GM12873 (cell line): Measurements from ENCODE around the gene GRM8.

Source experiments
- CTCF ChIP-seq: IDR thresholded peaks from 2 replicates; pipeline ENCODE4 v1.5.1; 2012; ENCODE audit warnings: low read depth, mild to moderate bottlenecking, moderate library complexity, low read length, control low read depth; ENCODE audit not compliant: insufficient read depth; ENCODE audit errors: missing control alignments

Gene GRM8

DNA sequence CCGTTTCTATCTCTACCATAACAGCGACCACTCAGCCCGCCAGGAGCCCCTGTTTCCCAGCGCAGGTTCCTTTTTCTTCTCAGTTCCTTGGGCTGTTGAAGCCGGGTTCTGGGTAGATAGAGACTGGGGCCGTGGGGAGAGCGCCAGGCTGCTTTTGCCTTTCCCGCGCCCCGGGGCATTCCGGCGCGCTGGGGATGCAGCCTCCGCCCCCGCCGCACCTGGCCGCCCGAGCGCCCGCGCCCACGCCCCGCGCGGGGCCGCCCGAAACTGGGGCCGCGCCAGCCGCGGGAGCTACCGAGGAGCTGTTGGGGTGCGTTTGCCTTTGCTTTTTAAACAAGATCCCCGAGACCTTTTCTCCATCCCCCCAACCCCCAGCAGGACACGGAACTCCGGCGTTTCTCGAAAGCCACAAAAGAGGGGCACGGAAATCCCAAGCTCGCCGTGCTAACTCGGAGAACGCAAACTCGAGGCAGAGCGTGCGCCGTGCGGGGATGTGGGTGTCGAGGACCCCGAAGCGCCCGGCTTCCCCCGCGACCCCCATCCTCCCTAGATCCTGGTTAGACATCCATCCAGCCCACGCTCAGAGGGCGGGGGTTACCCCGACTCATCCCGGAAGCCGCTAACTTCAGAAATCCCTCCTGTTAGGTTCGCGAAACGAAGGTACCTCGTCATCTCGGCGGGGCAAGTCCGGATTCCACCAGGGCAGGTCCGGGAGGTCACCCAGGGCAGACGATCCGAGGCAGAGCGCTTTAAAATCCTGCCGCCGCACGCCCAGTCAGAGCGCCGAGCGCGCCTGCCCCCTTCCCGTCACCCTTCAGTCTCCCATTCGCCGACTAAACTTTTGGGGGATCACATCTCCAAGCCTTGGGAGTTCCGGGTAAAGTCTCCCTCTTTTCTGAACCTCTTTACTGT lies 1.0 kb downstream of the GRM8 start:
- no peak for TF ChIP-seq CTCF

DNA sequence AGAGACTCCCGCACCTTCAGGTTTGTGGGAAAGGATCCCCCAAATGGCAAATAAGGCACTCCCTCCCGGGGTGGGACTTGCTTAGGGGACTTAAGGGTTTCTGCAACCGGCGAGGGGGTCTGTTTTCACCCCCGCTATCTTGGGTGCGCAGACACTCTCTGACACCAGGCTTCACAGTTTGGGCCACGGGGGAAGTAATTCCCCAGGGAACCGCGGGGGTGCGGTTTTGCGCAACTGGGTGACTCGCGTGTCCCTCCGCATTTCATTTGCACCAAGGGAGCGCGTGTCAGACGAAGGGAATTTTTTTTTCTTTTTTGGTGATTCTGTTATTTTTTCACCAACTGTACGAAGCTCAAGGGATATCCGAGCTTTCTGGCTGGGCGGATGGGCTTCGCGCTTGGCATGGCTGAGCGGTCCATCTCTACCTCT lies 1.7 kb downstream of the GRM8 start:
- peak; percentile 1 for TF ChIP-seq CTCF

DNA sequence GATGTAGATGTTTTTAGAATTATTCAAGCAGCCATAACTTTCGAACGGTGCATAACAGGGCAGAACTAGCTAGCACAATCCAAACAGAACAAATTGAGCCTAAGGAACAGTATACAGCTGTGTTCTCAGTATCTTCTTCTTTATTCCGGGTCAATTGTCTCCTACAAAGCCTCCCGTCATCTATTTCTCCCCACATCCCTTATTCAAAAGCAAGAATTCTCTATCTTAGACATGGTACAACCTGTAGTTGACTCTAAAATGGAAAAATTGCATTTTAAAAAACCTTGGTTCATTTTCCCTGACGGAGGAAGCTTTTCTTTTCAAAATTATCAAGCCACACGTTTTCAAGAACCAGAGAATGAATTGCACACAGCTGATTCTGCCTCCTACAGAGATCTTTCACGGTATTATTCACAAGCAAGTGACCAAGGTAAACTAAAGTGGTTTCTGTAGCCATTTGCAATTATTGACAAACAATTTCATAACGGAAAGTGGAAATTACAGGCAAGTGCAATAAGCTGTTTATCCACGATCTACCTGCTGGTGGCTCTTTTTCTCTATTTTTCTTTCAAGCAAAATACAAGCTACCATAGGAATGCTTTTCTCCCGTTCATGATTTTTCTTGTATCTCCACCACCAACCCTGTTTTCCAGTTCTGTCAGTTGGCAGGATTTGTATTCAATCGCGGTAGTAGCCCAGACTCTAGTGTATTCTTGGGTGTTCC lies 2.3 kb downstream of the GRM8 start:
- TF ChIP-seq CTCF: no peak

DNA sequence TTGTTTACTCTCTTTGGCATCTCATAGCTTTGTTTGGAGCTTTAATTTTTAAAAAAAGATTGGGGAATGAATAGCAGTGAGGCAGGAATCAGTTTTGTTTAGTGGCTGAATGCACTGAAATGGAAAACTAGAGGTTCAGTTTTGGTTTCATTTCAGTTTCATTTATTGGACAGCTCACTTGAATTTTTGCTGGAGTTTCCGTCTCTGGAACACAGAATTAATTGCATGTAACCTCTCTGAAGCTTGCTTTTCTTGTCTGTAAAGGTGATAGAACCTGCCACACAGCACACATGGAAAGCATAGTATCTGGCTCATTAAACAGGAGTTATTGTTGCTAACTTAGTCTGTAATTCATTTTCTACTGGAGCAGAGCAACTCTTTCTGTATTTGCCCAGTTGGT lies 7.1 kb downstream of the GRM8 start:
- no peak for TF ChIP-seq CTCF

DNA sequence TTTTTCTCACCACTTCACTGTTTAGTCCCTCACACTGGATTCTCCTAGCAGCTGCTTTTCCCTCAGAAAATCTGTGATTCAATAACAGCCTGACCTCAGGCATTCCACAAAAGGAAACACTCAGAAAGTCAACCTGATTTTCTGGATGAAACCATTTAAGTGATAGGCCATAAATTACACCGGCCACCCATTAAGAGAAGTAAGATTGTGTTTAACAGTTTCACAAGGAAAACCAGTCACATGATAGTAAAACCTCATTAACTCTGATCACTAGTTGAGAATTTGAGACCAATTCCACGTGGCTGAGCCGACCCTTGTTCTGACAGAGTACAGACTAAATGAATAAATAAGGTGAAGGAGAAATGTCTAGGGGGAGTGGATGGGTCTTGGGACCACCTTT lies 7.7 kb downstream of the GRM8 start:
- TF ChIP-seq CTCF: no peak

DNA sequence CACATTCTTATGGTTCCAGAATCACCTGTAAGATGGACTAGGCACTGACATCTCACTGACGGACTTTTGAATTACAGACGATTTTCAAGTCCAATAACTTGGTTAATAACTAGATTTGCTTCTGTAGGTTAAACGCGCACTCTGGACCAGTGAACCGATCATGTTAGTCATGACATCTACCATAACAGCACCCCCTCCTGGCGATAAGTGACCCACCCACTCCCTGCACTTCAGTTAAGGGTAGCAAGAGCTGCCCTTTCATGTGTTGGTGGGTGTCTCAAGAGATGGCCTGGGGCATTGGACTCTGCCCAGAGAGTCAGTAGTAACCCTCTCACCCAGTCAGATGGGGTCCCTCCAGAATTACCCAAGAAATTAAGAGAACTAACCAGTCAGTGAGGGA lies 12.9 kb downstream of the GRM8 start:
- peak; percentile 45 for TF ChIP-seq CTCF

DNA sequence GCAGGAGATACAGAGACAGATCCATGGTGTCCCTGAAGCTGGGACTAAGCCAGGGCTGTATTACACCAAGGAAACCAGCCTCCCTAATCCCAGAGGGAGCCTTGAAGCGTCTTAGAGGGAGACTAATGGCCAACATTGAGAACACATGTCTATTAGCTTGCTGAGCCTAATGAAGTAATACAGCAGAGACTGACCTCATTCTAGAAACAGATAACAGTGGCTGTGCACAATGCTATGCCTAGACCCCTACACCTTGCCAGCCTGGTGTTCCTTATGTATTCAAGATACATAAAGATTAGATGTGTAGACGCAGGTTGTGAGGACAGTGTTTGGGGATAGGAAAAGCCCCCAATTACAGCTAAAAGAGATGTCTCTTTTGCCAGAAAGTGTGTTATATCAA lies 19.1 kb downstream of the GRM8 start:
- no peak for TF ChIP-seq CTCF
